Activated CD4-positive, alpha-beta T cell treated with anti-CD3 and anti-CD28 coated beads for 4 hours (primary cell): Measurements from ENCODE around the gene FTO.

Source experiments
- DNase-seq, 2 donors: peaks; one replicate each; pipeline ENCODE4 v3.0.0-alpha.2; 2020

FTO gene

DNA sequence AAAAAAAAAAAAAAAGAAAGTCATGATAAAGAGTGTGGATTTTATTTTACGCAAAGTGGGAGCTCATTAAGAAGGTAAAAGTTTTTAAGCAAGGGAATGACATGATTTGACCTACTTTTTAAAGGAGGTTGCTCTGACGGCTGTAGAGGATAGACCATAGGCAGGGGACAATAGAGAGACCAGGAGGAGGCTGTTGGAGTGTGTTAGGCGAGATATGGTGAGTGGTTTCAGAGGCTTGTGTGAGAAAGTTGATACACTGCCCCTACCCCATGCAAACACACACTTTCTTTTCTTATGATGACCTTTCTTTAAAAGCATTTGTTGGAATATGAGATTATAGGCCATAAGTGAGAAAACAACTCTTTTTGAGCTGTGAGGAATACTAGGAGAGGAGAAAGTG lies 82.0 kb downstream of the FTO start:
- DNase-seq = no peak

DNA sequence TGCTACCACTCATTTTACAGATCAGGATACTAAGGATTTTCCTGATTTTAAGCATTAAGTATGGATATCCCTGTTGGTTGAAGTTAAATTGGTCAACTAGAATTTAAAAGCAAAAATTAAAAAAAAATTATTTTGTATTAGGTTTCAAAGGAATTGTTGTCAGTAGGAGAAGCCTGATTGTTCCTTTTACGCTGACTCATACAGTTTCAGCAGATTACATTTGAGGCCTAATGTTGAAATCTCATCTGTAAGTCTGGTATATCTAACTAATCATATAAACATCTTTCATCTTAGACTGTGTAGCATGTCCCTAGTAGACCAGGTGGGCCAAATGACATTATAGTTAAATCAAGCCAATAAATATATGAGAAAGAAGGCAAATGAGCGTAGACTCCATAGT lies 83.5 kb downstream of the FTO start:
- DNase-seq = no peak

- DNase-seq = no peak
Measured at GRCh38 chr16:53789137-53789536, 85.2 kb downstream of the FTO start.

DNA sequence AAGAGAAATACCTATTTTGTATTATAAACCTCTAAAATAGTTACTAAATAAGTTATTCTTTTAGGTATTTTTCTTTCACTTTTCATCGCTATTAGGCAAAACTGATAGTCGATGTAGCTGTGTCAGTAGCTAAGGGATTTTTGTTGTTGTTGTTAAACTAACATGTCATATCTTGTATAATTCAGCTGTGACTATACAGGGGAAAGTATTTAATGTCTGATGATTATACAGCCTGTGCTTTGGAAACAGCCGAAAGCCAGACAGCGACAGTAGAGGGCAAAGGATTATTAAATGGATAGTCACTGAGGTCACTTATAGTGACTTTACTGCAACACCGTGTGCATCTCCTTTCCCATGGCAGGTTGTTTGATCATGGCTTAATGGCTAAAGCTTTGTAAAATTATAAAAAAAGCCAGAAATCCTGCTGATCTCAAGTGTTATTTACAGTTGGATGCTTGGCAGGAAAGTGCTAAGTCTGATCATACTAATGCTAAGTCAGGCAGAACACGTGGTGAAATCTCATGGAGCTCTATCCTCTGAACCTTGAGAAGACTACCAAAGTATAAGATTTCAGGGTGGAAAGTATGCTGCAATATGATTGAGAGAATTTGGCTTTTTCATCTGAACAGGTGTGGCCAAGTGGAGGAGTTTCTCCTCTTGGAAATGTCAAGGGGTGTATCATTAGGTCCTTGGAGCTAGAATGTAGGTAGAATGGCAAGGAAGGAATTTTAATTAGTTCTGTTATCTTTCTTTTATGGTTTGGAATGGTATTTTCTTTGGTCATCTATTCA lies 88.4 kb downstream of the FTO start:
- no peak for DNase-seq

DNA sequence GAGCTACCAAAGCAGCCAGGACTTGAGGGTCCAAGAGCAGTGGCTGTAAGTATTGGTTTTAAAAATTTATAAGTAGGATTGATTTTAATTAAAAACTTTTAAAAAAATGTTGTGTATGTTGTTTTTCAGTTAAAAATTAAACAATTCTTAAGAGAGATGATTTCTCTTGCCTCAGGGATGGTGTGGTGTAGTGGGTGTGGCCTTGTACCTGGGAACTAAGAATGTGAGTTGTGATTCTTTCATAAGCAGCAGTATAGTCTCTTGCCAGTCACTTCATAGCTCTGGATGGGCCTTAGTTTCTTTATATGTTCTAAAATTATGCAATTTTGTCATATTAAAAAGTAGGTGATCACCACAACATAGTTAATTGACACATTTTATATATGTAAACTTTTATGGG lies 99.5 kb downstream of the FTO start:
- no peak for DNase-seq

GRCh38 chr16:53803998-53804397 lies 100.0 kb downstream of the FTO start:
- no peak for DNase-seq

GRCh38 chr16:53804467-53804866 lies 100.5 kb downstream of the FTO start:
- DNase-seq = no peak

DNA sequence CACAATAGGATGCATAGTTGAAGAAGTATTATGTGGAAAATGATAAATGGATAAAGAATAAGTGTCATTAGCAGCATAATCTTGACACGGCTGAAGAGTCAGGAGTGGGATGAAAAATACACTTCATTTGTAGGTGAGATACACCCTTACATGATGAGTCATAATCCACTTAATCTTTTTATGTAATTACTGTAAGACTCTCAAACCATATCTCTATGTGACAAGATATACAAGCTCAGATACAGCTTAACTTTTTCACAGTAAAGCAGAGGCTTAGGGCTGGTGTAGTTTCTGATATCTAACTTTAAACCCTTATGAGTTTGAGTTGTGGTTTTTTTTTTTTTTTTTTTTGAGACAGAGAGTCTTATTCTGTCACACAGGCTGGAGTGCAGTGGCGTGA lies 101.2 kb downstream of the FTO start:
- DNase-seq = no peak

DNA sequence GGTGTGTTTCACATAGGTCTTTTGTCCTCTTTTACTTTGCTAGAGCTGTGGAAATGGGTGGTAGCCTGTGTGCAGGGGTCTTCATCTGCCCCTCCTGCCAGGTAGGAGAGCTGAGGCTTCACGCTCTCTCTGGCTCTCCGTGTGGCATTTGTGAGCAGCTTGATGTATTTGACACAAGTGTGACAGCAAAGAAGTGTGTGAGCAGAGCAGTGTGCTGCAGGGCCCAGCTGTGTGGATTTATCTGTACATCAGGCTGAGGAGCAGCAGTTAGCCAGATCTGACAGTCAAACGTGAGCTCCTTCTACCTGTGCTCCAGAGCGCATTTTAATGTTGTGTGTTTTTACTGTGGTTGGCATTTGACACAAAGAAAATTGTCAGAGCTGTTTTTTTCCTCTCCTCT lies 101.8 kb downstream of the FTO start:
- DNase-seq = no peak

DNA sequence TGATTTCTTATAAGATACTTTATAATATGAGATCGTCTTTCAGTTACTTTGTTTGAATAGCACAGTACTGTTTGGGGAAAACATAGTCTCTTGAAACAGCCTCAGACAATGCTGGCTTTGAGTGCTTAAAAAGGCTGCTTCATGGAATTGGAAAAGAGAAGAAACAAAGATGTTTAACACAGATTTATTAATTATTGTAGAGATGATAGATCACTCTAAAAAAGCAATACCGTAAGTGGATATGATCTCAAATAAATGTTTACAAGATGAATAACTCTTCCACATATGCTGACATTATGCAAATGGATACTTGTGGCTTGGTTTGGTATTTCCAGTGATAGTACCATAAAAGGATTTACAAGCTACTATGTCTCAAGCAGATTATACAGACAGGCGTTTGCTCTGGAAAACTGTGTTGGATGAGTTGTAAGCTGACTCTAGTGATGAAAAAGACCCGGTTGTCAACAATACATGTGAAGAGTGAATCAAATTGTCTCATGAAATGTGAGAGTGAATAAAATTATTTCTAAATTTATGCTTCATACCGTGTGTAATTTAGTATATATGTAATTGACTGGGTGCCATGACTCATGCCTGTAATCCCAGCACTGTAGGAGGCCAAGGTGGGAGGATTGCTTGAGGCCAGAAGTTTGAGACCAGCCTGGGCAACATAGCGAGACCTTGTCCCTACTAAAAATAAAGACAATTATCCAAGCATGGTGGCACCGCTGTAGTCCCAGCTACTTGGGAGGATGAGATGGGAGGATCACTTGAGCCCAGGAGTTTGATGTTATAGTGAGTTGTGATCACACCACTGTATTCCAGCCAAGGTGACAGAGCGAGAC lies 105.4 kb downstream of the FTO start:
- DNase-seq = no peak

GRCh38 chr16:53812914-53813313 lies 109.0 kb downstream of the FTO start:
- no peak for DNase-seq

DNA sequence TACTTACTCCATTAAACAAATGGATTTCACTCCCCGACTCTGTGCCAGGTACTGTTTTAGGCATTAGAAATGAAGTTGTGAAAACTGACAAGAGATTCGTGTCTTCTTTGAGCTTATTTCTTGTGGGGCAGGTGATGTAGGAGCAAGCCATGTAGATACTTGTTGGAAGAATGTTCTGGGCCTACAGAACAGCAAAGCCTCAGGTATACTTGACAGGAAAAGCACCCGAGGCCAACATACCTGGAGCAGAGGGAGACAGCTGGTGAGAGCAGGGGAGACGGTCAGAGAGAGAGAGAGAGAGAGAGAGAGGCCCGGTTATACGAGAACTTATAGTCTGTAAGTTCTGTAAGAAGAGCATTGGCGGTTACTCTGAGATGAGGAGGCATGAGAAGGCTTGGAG lies 110.8 kb downstream of the FTO start:
- DNase-seq = no peak

DNA sequence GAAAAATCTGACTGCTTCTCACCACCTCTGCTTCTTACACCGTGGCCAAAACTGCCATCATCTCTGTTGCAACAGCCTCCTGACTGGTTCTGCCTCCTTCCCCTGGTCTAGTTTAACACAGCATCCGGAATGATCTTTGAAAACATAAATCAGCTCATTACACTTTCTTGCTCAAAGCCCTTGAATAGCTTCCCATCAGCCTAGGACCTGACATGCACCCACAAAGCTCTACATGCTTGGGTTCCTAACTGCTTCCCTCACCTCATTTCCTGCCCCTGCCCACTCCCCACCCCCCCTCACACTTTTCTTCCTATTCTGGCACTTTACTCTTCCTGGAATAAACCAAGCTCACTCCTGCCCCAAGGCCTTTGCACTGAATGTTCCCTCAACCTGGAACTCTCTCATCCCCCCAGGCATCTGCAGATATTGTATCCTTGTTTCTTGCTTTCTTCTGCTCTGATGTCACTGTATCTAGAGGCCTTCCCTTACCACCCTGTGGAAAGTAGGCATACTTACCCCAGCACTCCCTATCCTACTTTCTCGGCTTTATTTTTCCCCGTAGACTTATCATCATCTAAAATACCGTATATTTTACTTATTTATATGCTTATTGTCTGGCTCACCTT lies 112.4 kb downstream of the FTO start:
- DNase-seq = no peak

DNA sequence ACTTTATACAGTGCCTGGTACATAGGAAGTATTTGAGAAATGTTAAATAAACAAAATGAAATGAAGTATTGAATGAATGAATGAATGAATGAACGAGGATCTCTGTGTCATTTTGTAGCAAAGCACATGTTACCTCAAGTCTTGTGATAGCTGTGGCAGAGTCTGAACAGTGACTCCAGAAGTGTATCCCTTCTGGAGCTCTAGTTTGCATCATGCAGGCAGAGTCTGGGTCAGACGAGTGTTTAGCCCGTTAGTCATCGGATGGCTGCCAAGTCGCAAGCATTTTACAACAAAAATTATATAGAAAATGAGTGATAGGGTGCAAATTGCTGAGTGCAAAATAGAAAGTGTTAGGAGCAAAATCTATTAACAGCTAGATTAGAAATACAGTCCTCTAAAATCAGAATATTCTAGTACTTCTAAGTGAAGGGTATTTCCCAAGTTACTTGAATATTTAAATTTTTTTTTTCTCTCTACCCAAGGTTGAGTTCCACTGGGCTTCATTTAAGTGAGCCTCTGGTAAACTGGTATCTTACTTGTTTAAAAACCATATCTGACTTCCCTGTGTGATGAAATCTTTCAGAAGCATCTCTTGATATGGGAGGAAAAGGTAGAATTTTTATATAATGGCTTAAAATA lies 113.3 kb downstream of the FTO start:
- DNase-seq = no peak

GRCh38 chr16:53817812-53818550 lies 114.0 kb downstream of the FTO start:
- DNase-seq = no peak

DNA sequence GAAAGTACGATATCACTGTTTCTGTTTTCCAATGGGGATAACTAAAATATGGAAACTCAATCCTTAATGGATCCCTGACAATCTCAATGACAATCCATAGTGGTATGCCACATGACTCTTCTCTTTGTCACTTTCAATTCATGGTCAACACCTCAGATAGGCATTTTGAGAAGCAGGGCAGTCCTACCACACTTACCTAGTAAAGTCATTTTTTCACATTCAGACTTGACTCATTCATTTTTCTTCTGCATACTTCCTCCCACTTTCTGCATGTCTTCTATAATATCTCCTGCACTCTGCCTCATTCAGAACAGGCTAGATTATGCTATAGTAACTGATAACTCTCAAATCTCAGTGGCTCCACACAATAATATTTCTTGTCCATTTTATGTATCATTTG lies 117.5 kb downstream of the FTO start:
- no peak for DNase-seq

- DNase-seq = no peak
Measured at GRCh38 chr16:53821957-53822625, 118.1 kb downstream of the FTO start.

DNA sequence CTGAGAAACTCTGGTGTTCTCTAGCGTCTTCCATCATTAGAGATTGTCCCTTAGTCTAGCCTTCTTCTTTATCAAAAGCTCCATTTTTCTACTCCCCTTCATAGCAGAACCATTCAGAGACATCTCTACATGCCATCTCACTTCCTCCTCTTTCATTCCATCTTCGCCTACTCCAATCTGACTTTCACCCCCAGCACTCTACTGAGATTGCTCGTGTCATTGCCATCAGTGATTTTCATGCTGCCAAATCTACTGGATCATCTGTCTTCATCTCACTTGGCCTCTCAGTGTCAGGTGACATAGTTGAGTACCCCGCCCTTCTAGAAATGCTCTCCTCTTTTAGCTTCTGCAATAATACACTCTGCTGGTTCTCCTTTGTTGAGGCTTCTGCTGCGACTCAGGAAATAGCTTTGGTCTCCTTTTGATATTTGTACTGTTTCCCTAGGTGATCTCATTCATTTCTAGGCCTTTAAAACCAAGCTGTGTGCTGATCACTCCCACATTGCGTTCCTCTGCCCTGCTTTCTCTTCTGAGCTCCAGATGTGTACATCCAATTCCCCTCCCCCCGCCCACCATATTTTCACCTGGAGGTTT lies 119.1 kb downstream of the FTO start:
- DNase-seq = peak in 1 of 2 donors; percentile 1

DNA sequence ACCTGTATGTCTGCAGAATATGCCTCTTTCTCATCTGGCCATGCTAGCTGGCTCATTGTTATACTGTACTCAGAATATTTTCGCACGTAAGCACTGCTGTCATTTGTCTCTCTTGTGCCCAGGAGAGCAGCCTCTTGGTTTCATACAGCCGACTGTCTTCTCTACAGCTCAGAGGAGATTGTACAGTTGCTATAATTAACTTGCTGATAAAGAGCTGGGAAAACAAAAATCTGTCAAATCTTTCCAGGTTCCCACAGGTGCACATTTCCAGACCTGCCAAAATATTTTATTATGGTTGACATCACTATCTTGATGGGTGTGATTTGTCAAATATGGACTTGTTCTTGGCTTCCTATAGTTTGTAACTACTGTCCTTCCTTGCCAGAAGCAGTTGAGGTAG lies 122.7 kb downstream of the FTO start:
- no peak for DNase-seq

DNA sequence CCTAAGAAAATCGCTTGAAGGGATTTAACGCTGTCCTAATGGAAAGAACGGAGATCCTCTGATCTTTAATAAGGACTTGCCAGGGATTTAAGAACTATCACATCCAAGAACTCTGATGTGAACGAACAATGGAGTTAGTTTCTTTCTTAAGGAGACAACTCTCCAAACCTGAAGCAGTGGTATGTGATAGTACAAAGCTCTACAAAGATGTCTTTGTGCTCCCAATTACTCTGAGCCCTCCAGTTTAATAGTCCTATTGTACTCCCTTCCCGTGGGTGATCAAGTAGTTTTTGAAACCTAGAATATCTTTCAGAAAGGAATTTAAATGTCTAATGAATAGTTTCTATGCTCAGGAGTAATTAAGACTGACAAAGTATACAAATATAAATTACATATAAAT lies 123.8 kb downstream of the FTO start:
- no peak for DNase-seq

- DNase-seq = no peak
Measured at GRCh38 chr16:53829186-53829747, 125.3 kb downstream of the FTO start.
